Activated CD4-positive, alpha-beta T cell treated with anti-CD3 and anti-CD28 coated beads for 36 hours (primary cell): ENCODE results near the gene B3GLCT. TPM values are rescaled to one million over a fixed set of nuclear protein-coding genes. Genes with fewer than 3 reads are reported as not detected.

Experiments
- ATAC-seq: fragments of 200-7000 bp; cut with Tn5 transposase; one replicate; pipeline ENCODE4 v1.10.0; 2021; ENCODE audit warnings: mild to moderate bottlenecking, moderate library complexity
- CTCF ChIA-PET: fragments of 350-600 bp; sonication (Branson Sonifier 250); formaldehyde crosslinking; loops from one replicate; lab custom pipeline; 2021; ENCODE audit warnings: antibody characterized with exemption; lab: Charles Lee
- POLR2A ChIA-PET: fragments of 350-600 bp; sonication (Branson Sonifier 250); formaldehyde crosslinking; loops from one replicate; lab custom pipeline; 2021; ENCODE audit warnings: antibody characterized with exemption, inconsistent platforms; lab: Charles Lee
- DNase-seq: peaks from one replicate; pipeline ENCODE4 v3.0.0-alpha.2; 2020
- H3K27ac Mint-ChIP-seq: one replicate; pipeline ENCODE4 v1.8.0; 2021; ENCODE audit warnings: mixed read lengths
- H3K27me3 Mint-ChIP-seq: one replicate; pipeline ENCODE4 v1.8.0; 2021; ENCODE audit warnings: mixed read lengths
- H3K36me3 Mint-ChIP-seq: one replicate; pipeline ENCODE4 v1.8.0; 2021; ENCODE audit warnings: low read depth, mixed read lengths
- H3K4me1 Mint-ChIP-seq: one replicate; pipeline ENCODE4 v1.8.0; 2021; ENCODE audit warnings: mixed read lengths
- H3K4me3 Mint-ChIP-seq: one replicate; pipeline ENCODE4 v1.8.0; 2021; ENCODE audit warnings: mild to moderate bottlenecking, moderate library complexity, mixed read lengths
- H3K9me3 Mint-ChIP-seq: one replicate; pipeline ENCODE4 v1.8.0; 2021; ENCODE audit warnings: low read depth, mixed read lengths
- intact Hi-C, 2 experiments: fragments of 100-400 bp; cut with DNase I in 1 of 2; cut with micrococcal nuclease in 1 of 2; formaldehyde crosslinking; loops; one replicate each; pipeline versions ENCODE4 v1.14.2 to v1.15.1; 2022 to 2024; cut with DNase I, micrococcal nuclease
- total RNA-seq, 2 experiments: library from RNA; stranded (reverse); gene quantifications; one replicate each; pipeline ENCODE4 v1.2.3, GENCODE V29; 2021

Gene B3GLCT
- total RNA-seq, 2 experiments from 2014 or later, result 2.1 to 2.4 TPM

- ChIA-PET POLR2A (no interaction called here), CTCF (no interaction called here)
- H3K27me3 Mint-ChIP-seq, result no peaks in the 10 kb centered on the region
- no peak overlapping the region for H3K27ac Mint-ChIP-seq
- H3K4me3 Mint-ChIP-seq, result no peak overlapping the region
- H3K36me3 Mint-ChIP-seq, result no peaks in the 10 kb centered on the region
- H3K9me3 Mint-ChIP-seq, result no peaks in the 10 kb centered on the region
- DNase-seq (no peak), ATAC-seq (no peak)
- H3K4me1 Mint-ChIP-seq, result no peaks in the 10 kb centered on the region
- intact Hi-C loops, result no loop called here
These were observed 14.7 kb upstream of the B3GLCT start for GRCh38 chr13:31184981-31185645.

GRCh38 chr13:31191748-31192147 lies 8.0 kb upstream of the B3GLCT start:
- DNase-seq, result no peak
- intact Hi-C loops, result no loop called here
- no peak overlapping the region for H3K4me3 Mint-ChIP-seq
- ChIA-PET CTCF (no interaction called here), POLR2A (no interaction called here)
- ATAC-seq, result peak; percentile 44
- H3K27me3 Mint-ChIP-seq, result no peaks in the 10 kb centered on the region
- H3K27ac Mint-ChIP-seq, result no peak overlapping the region
- H3K9me3 Mint-ChIP-seq, result no peaks in the 10 kb centered on the region
- H3K4me1 Mint-ChIP-seq, result peaks cover 4% of the 10 kb centered on the region
- no peaks in the 10 kb centered on the region for H3K36me3 Mint-ChIP-seq

- Mint-ChIP-seq H3K36me3 (no peaks in the 10 kb centered on the region), H3K27me3 (no peaks in the 10 kb centered on the region)
These were observed 7.5 kb upstream of the B3GLCT start for GRCh38 chr13:31192306-31192705.

GRCh38 chr13:31195616-31196015 lies 4.2 kb upstream of the B3GLCT start:
- ATAC-seq (no peak), DNase-seq (no peak)
- H3K4me1 Mint-ChIP-seq, result peaks cover 9% of the 10 kb centered on the region
- H3K9me3 Mint-ChIP-seq, result no peaks in the 10 kb centered on the region
- intact Hi-C loops, result no loop called here
- no peaks in the 10 kb centered on the region for H3K36me3 Mint-ChIP-seq
- no peaks in the 10 kb centered on the region for H3K27me3 Mint-ChIP-seq
- CTCF ChIA-PET, result no interaction called here
- no peak overlapping the region for H3K27ac Mint-ChIP-seq
- no peak overlapping the region for H3K4me3 Mint-ChIP-seq
- POLR2A ChIA-PET, result no interaction called here

More at GRCh38 chr13:31192306-31192705, 7.5 kb upstream of the B3GLCT start:
- Mint-ChIP-seq H3K9me3 (no peaks in the 10 kb centered on the region), H3K27ac (no peak overlapping the region), H3K4me3 (no peak overlapping the region), H3K4me1 (peaks cover 4% of the 10 kb centered on the region)
- CTCF ChIA-PET, result interaction anchor here (1.6 kb wide), 1 partner anchor 16 kb away, joined by 5 read pairs; no protein-coding TSS in a partner anchor
- ATAC-seq, result no peak
- intact Hi-C loops, result no loop called here
- POLR2A ChIA-PET, result no interaction called here
- DNase-seq, result no peak

GRCh38 chr13:31196992-31197391 lies 2.8 kb upstream of the B3GLCT start:
- H3K36me3 Mint-ChIP-seq, result no peaks in the 10 kb centered on the region
- no peak for ATAC-seq
- no peak overlapping the region for H3K4me3 Mint-ChIP-seq
- H3K9me3 Mint-ChIP-seq, result no peaks in the 10 kb centered on the region
- CTCF ChIA-PET, result interaction anchor here (0.5 kb wide), 1 partner anchor 21 kb away, joined by 3 read pairs; no protein-coding TSS in a partner anchor
- intact Hi-C loops, result no loop called here
- H3K27me3 Mint-ChIP-seq, result no peaks in the 10 kb centered on the region
- POLR2A ChIA-PET, result no interaction called here
- no peak overlapping the region for H3K27ac Mint-ChIP-seq
- H3K4me1 Mint-ChIP-seq, result peaks cover 19% of the 10 kb centered on the region
- DNase-seq, result no peak

GRCh38 chr13:31198519-31198918 lies 1.3 kb upstream of the B3GLCT start:
- H3K9me3 Mint-ChIP-seq, result no peaks in the 10 kb centered on the region
- DNase-seq (no peak), ATAC-seq (no peak)
- intact Hi-C loops, result loop anchor here in 1 of 2 experiments (1.0 kb wide), 1 partner anchor 31 kb away; no protein-coding TSS in a partner anchor
- ChIA-PET POLR2A (no interaction called here), CTCF (interaction anchor here (1.0 kb wide), 1 partner anchor 9 kb away, joined by 5 read pairs; no protein-coding TSS in a partner anchor)
- no peak overlapping the region for H3K27ac Mint-ChIP-seq
- H3K36me3 Mint-ChIP-seq, result no peaks in the 10 kb centered on the region
- H3K4me3 Mint-ChIP-seq, result no peak overlapping the region
- H3K27me3 Mint-ChIP-seq, result no peaks in the 10 kb centered on the region
- H3K4me1 Mint-ChIP-seq, result peaks cover 21% of the 10 kb centered on the region

GRCh38 chr13:31199527-31199848 lies 287 bp upstream of the B3GLCT start:
- no peaks in the 10 kb centered on the region for H3K9me3 Mint-ChIP-seq
- DNase-seq (no peak), ATAC-seq (peak; percentile 25)
- POLR2A ChIA-PET, result interaction anchor here (0.6 kb wide), 1 partner anchor 34 kb away, joined by 5 read pairs; no protein-coding TSS in a partner anchor
- CTCF ChIA-PET, result interaction anchor here (0.5 to 1.1 kb wide), 7 partner anchors 8 to 319 kb away, joined by 3 to 5 read pairs (median 3); partner anchors contain the start of gene HSPH1
- peak overlapping the region; percentile 71 for H3K4me3 Mint-ChIP-seq
- peaks cover 29% of the 10 kb centered on the region for H3K4me1 Mint-ChIP-seq
- intact Hi-C loops, result loop anchor here in 1 of 2 experiments (1.0 kb wide), 1 partner anchor 37 kb away; no protein-coding TSS in a partner anchor
- H3K36me3 Mint-ChIP-seq, result no peaks in the 10 kb centered on the region
- no peaks in the 10 kb centered on the region for H3K27me3 Mint-ChIP-seq
- H3K27ac Mint-ChIP-seq, result peak overlapping the region; percentile 32

GRCh38 chr13:31200637-31200971 lies 829 bp downstream of the B3GLCT start:
- peaks cover 31% of the 10 kb centered on the region for H3K4me1 Mint-ChIP-seq
- no peaks in the 10 kb centered on the region for H3K27me3 Mint-ChIP-seq
- intact Hi-C loops, result loop anchor here in 1 of 2 experiments (1.0 to 10.0 kb wide), 5 partner anchors 38 to 1334 kb away; partner anchors contain the start of genes HMGB1 and N4BP2L2
- CTCF ChIA-PET, result interaction anchor here (0.6 to 1.5 kb wide), 7 partner anchors 8 to 339 kb away, joined by 3 to 10 read pairs (median 4); no protein-coding TSS in a partner anchor
- H3K9me3 Mint-ChIP-seq, result no peaks in the 10 kb centered on the region
- H3K4me3 Mint-ChIP-seq, result peak overlapping the region; percentile 68
- no peaks in the 10 kb centered on the region for H3K36me3 Mint-ChIP-seq
- peak; percentile 55 for DNase-seq
- ATAC-seq, result peak; percentile 10
- POLR2A ChIA-PET, result no interaction called here
- H3K27ac Mint-ChIP-seq, result peak overlapping the region; percentile 58

- Mint-ChIP-seq H3K4me3 (peak overlapping the region; percentile 68), H3K27me3 (no peaks in the 10 kb centered on the region), H3K36me3 (no peaks in the 10 kb centered on the region), H3K9me3 (no peaks in the 10 kb centered on the region), H3K4me1 (peaks cover 30% of the 10 kb centered on the region), H3K27ac (peak overlapping the region; percentile 58)
- DNase-seq, result no peak
- POLR2A ChIA-PET, result no interaction called here
- CTCF ChIA-PET, result interaction anchor here (0.6 to 1.5 kb wide), 8 partner anchors 10 to 338 kb away, joined by 3 to 10 read pairs (median 4); no protein-coding TSS in a partner anchor
- intact Hi-C loops, result loop anchor here in 1 of 2 experiments (5.0 to 10.0 kb wide), 2 partner anchors 734 to 1333 kb away; partner anchors contain the start of genes HMGB1 and N4BP2L2
- ATAC-seq, result no peak
These were observed 1.7 kb downstream of the B3GLCT start for GRCh38 chr13:31201341-31202031.

- CTCF ChIA-PET, result no interaction called here
- peak; percentile 33 for DNase-seq
- H3K9me3 Mint-ChIP-seq, result no peaks in the 10 kb centered on the region
- H3K4me1 Mint-ChIP-seq, result peaks cover 28% of the 10 kb centered on the region
- H3K36me3 Mint-ChIP-seq, result no peaks in the 10 kb centered on the region
- H3K4me3 Mint-ChIP-seq, result no peak overlapping the region
- no peaks in the 10 kb centered on the region for H3K27me3 Mint-ChIP-seq
- intact Hi-C loops, result loop anchor here in 1 of 2 experiments (5.0 to 10.0 kb wide), 2 partner anchors 737 to 1330 kb away; partner anchors contain the start of genes HMGB1 and N4BP2L2
- peak overlapping the region; percentile 53 for H3K27ac Mint-ChIP-seq
- POLR2A ChIA-PET, result no interaction called here
- ATAC-seq, result peak; percentile 45
These were observed 4.8 kb downstream of the B3GLCT start for GRCh38 chr13:31204592-31204991.
